ENCODE results near the gene POMT1. TPM values are rescaled to one million over a fixed set of nuclear protein-coding genes. Genes with fewer than 3 reads are reported as not detected.
"Not testable (repeated sequence)": the region's sequence is repeated elsewhere in the genome, so short reads cannot be mapped to it uniquely, and the experiment has no call there.

POMT1 gene
- total RNA-seq, 2 experiments from 2014 or later, result 4.7 to 27.1 TPM

DNA sequence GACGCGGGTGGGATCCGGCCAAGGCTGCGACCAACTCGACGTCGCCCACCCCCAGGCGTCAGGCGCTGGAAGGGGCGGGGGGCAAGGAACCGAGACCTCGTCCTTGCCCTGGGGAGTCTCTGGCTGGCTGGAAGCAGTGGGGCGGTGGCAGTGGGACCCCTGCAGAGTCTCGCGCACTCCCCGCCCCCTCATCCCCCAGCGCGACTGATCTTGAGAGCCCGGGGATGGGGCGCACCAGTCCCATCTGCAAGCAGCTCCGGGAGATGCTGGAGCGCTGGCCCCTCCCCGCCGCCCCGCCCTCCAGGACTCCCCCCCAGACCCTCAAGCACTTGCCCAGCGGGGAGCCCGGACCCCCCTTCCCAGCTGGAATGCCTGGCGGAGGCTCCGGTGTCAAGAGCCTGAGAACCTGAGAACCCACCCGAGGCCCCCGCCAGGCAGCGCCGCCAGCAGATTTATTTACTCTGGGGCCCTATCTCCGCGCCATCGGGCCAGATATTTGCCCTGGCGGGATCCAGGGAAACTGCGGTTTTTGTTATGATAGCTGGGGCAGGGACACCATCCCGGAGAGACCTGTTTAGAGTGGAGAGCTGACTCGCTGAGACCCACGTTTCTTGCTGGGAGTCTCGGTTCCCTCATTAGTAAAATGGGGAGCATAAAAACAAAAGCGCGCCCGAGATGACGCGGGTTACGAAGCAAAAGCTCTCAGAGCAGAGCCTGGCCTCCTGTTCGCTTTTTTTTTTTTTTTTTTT, 43.8 kb downstream of the POMT1 start:
- Histone ChIP-seq H4K20me1 (ENCODE audit: insufficient read depth, low read length) (no peaks in the 10 kb centered on the region), H3K4me1 (ENCODE audit: insufficient read depth, low read length, poor library complexity, severe bottlenecking) (no peaks in the 10 kb centered on the region), H3K27ac (ENCODE audit: low read depth, low read length, poor library complexity, severe bottlenecking) (no peak overlapping the region), H3K9me3 (ENCODE audit: low read length) (peaks cover 9% of the 10 kb centered on the region; the same call in 1 of the 2 replicates), H3K79me2 (ENCODE audit: insufficient read depth, low read depth, low read length) (no peaks in the 10 kb centered on the region), H3K36me3 (ENCODE audit: insufficient read depth, low read length) (no peaks in the 10 kb centered on the region), H3K4me2 (ENCODE audit: low read length) (no peak overlapping the region), H3K4me3 (ENCODE audit: low read depth, low read length, poor library complexity, severe bottlenecking) (no peak overlapping the region), H3K9me2 (ENCODE audit: insufficient read depth, low read length) (no peaks in the 10 kb centered on the region), H2AFZ (ENCODE audit: low read length) (no peak overlapping the region)
- POLR2A ChIA-PET, result no interaction called here
- DNase-seq (ENCODE audit: low spot score), result no peak
- no TSS peak for BruUV-seq (replicated peaks)
- intact Hi-C loops (cut with micrococcal nuclease; ENCODE audit: unreplicated experiment), result no loop called here
- TF ChIP-seq EZH2phosphoT487 (IDR thresholded peaks at IDR 0.05; ENCODE audit: borderline replicate concordance, low read depth, low read length), result no peak
- TF ChIP-seq, protein P1, sequence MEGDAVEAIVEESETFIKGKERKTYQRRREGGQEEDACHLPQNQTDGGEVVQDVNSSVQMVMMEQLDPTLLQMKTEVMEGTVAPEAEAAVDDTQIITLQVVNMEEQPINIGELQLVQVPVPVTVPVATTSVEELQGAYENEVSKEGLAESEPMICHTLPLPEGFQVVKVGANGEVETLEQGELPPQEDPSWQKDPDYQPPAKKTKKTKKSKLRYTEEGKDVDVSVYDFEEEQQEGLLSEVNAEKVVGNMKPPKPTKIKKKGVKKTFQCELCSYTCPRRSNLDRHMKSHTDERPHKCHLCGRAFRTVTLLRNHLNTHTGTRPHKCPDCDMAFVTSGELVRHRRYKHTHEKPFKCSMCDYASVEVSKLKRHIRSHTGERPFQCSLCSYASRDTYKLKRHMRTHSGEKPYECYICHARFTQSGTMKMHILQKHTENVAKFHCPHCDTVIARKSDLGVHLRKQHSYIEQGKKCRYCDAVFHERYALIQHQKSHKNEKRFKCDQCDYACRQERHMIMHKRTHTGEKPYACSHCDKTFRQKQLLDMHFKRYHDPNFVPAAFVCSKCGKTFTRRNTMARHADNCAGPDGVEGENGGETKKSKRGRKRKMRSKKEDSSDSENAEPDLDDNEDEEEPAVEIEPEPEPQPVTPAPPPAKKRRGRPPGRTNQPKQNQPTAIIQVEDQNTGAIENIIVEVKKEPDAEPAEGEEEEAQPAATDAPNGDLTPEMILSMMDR (conservative IDR thresholded peaks at IDR 0.05; ENCODE audit: low read length), result no peak
- CTCF ChIA-PET (ENCODE audit: unreplicated experiment), result no interaction called here

DNA sequence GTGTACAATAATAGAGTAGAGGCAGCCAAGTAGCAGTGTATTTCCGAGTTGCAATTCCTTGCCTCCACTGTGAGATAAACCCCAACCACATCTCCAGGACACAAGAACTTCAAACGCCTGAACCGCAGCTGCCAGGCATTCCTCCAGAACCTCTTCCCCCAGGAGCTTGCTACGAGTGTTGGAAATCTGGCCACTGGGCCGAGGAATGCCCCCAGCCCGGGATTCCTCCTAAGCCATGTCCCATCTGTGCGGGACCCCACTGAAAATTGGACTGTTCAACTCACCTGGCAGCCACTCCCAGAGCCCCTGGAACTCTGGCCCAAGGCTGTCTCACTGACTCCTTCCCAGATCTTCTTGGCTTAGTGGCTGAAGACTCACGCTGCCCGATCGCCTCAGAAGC, 46.5 kb downstream of the POMT1 start:
- H3K4me2 ChIP-seq (ENCODE audit: low read length); BruUV-seq (replicated peaks); H3K4me1 ChIP-seq (ENCODE audit: insufficient read depth, low read length, poor library complexity, severe bottlenecking); H3K79me2 ChIP-seq (ENCODE audit: insufficient read depth, low read depth, low read length); H2AFZ ChIP-seq (ENCODE audit: low read length); H4K20me1 ChIP-seq (ENCODE audit: insufficient read depth, low read length); H3K36me3 ChIP-seq (ENCODE audit: insufficient read depth, low read length); POLR2A ChIA-PET; DNase-seq (ENCODE audit: low spot score); intact Hi-C loops (cut with micrococcal nuclease; ENCODE audit: unreplicated experiment); H3K9me2 ChIP-seq (ENCODE audit: insufficient read depth, low read length); H3K4me3 ChIP-seq (ENCODE audit: low read depth, low read length, poor library complexity, severe bottlenecking); H3K27ac ChIP-seq (ENCODE audit: low read depth, low read length, poor library complexity, severe bottlenecking); H3K9me3 ChIP-seq (ENCODE audit: low read length); CTCF ChIA-PET (ENCODE audit: unreplicated experiment): not testable (repeated sequence)

DNA sequence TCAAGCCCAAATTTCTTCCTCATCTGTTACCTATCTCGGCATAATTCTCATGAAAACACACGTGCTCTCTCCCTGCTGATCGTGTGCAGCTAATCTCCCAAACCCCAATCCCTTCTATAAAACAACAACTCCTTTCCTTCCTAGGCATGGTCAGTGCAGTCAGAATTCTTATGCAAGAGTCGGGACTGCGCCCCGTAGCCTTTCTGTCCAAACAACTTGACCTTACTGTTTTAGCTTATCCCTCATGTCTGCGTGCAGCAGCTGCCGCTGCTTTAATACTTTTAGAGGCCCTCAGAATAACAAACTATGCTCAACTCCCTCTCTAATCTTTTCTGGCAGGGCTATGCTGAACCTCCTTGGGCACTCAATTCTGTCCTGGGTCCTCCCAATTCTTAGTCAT, 47.7 kb downstream of the POMT1 start:
- intact Hi-C loops (cut with micrococcal nuclease; ENCODE audit: unreplicated experiment); H3K36me3 ChIP-seq (ENCODE audit: insufficient read depth, low read length); H3K4me2 ChIP-seq (ENCODE audit: low read length); H2AFZ ChIP-seq (ENCODE audit: low read length); H3K9me3 ChIP-seq (ENCODE audit: low read length); H4K20me1 ChIP-seq (ENCODE audit: insufficient read depth, low read length); CTCF ChIA-PET (ENCODE audit: unreplicated experiment); BruUV-seq (replicated peaks); H3K4me1 ChIP-seq (ENCODE audit: insufficient read depth, low read length, poor library complexity, severe bottlenecking); H3K9me2 ChIP-seq (ENCODE audit: insufficient read depth, low read length); H3K4me3 ChIP-seq (ENCODE audit: low read depth, low read length, poor library complexity, severe bottlenecking); H3K79me2 ChIP-seq (ENCODE audit: insufficient read depth, low read depth, low read length); DNase-seq (ENCODE audit: low spot score); H3K27ac ChIP-seq (ENCODE audit: low read depth, low read length, poor library complexity, severe bottlenecking): not testable (repeated sequence)
- POLR2A ChIA-PET, result interaction anchor here (0.7 kb wide), 1 partner anchor 178 kb away, joined by 5 read pairs; no protein-coding TSS in a partner anchor

GRCh38 chr9:131552030-131552429, 49.3 kb downstream of the POMT1 start:
- CTCF ChIA-PET (ENCODE audit: unreplicated experiment), result no interaction called here
- TF ChIP-seq EZH2phosphoT487 (IDR thresholded peaks at IDR 0.05; ENCODE audit: borderline replicate concordance, low read depth, low read length), result no peak
- TF ChIP-seq, protein P1 (conservative IDR thresholded peaks at IDR 0.05; ENCODE audit: low read length), result no peak
- Histone ChIP-seq H2AFZ (ENCODE audit: low read length) (no peak overlapping the region), H3K4me1 (ENCODE audit: insufficient read depth, low read length, poor library complexity, severe bottlenecking) (no peaks in the 10 kb centered on the region), H3K79me2 (ENCODE audit: insufficient read depth, low read depth, low read length) (no peaks in the 10 kb centered on the region), H3K27ac (ENCODE audit: low read depth, low read length, poor library complexity, severe bottlenecking) (no peak overlapping the region), H3K9me2 (ENCODE audit: insufficient read depth, low read length) (no peaks in the 10 kb centered on the region), H3K36me3 (ENCODE audit: insufficient read depth, low read length) (no peaks in the 10 kb centered on the region), H4K20me1 (ENCODE audit: insufficient read depth, low read length) (no peaks in the 10 kb centered on the region), H3K9me3 (ENCODE audit: low read length) (no peaks in the 10 kb centered on the region), H3K4me3 (ENCODE audit: low read depth, low read length, poor library complexity, severe bottlenecking) (no peak overlapping the region), H3K4me2 (ENCODE audit: low read length) (no peak overlapping the region)
- POLR2A ChIA-PET, result no interaction called here
- no peak for DNase-seq (ENCODE audit: low spot score)
- intact Hi-C loops (cut with micrococcal nuclease; ENCODE audit: unreplicated experiment), result no loop called here
- no TSS peak for BruUV-seq (replicated peaks)
